Measurements from ENCODE around the gene LGR4. TPM values are rescaled to one million over a fixed set of nuclear protein-coding genes. Genes with fewer than 3 reads are reported as not detected.

Gene LGR4
- total and polyA plus RNA-seq, 10 of the 15 experiments (the other 5 are each of a cell fraction or from before 2014, with no cell fraction given), result under 0.01 to 0.64 (median 0.04) TPM; not detected in 5

DNA sequence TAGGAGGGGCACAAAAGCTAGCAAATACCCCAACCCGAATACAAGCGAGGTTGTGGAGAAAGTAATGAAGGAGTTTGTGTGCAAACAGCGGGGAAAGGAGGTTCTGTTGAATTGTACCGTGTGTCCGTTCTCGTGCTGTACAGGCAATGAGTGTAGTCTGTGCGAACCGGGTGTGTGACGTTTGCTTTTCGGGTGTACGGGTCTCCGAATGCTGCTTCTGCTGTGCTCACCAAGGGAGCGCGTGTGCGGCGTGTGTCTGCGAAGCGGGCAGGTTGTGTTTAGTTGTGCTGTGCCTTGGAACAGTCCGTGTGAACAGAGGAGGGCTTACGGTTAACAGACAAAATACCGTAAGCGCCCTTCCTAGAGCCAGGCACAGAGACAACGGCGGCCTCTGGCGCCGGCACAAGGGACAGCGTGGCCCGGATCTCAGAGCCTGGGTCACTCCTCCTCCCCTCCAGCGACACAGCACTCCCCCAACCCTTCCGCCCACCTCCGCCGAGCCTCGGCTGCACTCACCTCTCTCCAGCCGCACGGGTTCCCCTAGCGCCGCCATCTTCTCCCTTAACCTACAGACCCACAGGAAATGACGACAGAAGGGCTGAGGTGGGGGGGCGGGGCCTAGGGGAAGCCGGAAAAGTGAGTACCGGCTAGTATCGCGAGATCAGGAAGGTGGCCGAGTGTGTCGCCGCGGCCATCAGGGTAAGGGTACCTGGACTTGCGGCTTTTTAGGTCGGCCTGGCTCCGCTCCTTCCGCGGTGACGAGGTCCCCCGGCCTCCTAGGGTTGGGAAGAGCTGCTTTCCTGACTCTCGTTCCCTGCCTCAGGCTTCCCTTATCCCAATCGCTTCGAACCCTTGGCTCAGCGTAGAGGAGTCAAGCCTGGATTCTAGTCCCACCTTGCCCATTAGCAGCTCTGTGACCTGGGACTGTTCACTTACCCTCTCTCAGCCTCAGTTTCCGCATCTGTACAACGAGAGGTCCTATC lies 33.9 kb upstream of the LGR4 start, which contains the start of gene LIN7C (continued):
- TF ChIP-seq, protein P1, sequence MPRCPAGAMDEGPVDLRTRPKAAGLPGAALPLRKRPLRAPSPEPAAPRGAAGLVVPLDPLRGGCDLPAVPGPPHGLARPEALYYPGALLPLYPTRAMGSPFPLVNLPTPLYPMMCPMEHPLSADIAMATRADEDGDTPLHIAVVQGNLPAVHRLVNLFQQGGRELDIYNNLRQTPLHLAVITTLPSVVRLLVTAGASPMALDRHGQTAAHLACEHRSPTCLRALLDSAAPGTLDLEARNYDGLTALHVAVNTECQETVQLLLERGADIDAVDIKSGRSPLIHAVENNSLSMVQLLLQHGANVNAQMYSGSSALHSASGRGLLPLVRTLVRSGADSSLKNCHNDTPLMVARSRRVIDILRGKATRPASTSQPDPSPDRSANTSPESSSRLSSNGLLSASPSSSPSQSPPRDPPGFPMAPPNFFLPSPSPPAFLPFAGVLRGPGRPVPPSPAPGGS (IDR thresholded peaks at IDR 0.05; ENCODE audit: borderline replicate concordance, insufficient read depth, low read depth, low read length, poor library complexity, severe bottlenecking), result no peak
- TF ChIP-seq ZNF207 (IDR thresholded peaks at IDR 0.05; ENCODE audit: borderline replicate concordance), result no peak

DNA sequence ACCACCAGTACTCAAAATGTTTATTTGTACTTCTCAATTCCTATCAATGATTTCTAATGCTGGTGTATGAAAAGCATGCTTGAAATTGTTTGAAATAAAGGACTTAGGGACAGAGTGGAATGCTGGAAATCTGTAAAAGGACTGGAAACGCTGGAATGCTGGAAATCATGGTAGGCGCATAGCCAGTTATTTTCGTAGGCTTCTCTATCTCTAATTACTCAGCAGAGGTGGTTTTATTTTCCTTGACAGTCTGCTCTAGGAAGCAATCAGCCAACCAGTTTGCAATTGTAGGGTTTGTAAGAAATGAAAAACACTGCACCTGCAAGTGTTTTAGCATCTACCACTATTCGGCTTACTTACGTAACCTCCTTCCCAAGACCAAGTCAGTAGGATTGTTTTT lies 33.2 kb upstream of the LGR4 start:
- H3K4me2 ChIP-seq (ENCODE audit: control insufficient read depth, insufficient read depth), result peak overlapping the region; percentile 58
- ChIA-PET CTCF (interaction anchor here (1.3 to 5.0 kb wide), 2 partner anchors 9 to 20 kb away, joined by 4 to 40 read pairs; no protein-coding TSS in a partner anchor), SMC1A (ENCODE audit: uncharacterized antibody, unreplicated experiment) (no interaction called here), RAD21 (ENCODE audit: unreplicated experiment) (no interaction called here), POLR2A (no interaction called here)
- H3K4me1 ChIP-seq (ENCODE audit: control insufficient read depth, insufficient read depth, low read length), result peaks cover 4% of the 10 kb centered on the region; the same call in 1 of the 2 replicates
- no TSS peak for BruUV-seq (replicated peaks)
- H3K36me3 ChIP-seq (ENCODE audit: control insufficient read depth in 2 of 2, insufficient read depth in 2 of 2, low read length in 1 of 2), result 0 out of 4 replicates have a peak, but pooled peaks cover 0 to 2% of the 10 kb centered on the region in 2 experiments
- peaks cover 40% of the 10 kb centered on the region for H3K79me2 ChIP-seq (ENCODE audit: control insufficient read depth, insufficient read depth, low read length)
- in situ Hi-C loops (cut with MboI) (no loop called here), intact Hi-C loops (cut with micrococcal nuclease; ENCODE audit: unreplicated experiment) (loop anchor here (2.0 to 10.0 kb wide), 2 partner anchors 271 to 1829 kb away; no protein-coding TSS in a partner anchor)
- TF ChIP-seq MYC (IDR thresholded peaks at IDR 0.05; ENCODE audit: insufficient read depth, insufficient read length, insufficient replicate concordance, low read length, severe bottlenecking) (no peak), CREB1 (IDR thresholded peaks at IDR 0.05; ENCODE audit: low read depth) (no peak), GABPA (IDR thresholded peaks at IDR 0.05; ENCODE audit: low read depth) (no peak), ZZZ3 (IDR thresholded peaks at IDR 0.05; ENCODE audit: control insufficient read depth, insufficient read length, low read depth) (no peak), SIX5 (IDR thresholded peaks at IDR 0.05; ENCODE audit: low read depth, low read length, severe bottlenecking) (no peak), SREBF1 (IDR thresholded peaks at IDR 0.05; ENCODE audit: low read length) (no peak), EP300 (IDR thresholded peaks at IDR 0.05; ENCODE audit: borderline replicate concordance in 1 of 2, control insufficient read depth in 1 of 2, low read depth in 2 of 2, low read length in 2 of 2) (no peak), YBX1 (IDR thresholded peaks at IDR 0.05) (no peak), JUNB (IDR thresholded peaks at IDR 0.05) (no peak)
- TF ChIP-seq, protein P2, sequence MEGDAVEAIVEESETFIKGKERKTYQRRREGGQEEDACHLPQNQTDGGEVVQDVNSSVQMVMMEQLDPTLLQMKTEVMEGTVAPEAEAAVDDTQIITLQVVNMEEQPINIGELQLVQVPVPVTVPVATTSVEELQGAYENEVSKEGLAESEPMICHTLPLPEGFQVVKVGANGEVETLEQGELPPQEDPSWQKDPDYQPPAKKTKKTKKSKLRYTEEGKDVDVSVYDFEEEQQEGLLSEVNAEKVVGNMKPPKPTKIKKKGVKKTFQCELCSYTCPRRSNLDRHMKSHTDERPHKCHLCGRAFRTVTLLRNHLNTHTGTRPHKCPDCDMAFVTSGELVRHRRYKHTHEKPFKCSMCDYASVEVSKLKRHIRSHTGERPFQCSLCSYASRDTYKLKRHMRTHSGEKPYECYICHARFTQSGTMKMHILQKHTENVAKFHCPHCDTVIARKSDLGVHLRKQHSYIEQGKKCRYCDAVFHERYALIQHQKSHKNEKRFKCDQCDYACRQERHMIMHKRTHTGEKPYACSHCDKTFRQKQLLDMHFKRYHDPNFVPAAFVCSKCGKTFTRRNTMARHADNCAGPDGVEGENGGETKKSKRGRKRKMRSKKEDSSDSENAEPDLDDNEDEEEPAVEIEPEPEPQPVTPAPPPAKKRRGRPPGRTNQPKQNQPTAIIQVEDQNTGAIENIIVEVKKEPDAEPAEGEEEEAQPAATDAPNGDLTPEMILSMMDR (IDR thresholded peaks at IDR 0.05 in 2 of 3, conservative IDR thresholded peaks at IDR 0.05 in 1 of 3; ENCODE audit: control insufficient read depth in 2 of 3, extremely low read depth in 1 of 3, insufficient read depth in 1 of 3, low read depth in 3 of 3, low read length in 3 of 3), result no peak
- H3K27me3 ChIP-seq (replicated peaks in 1 of 2; ENCODE audit: control insufficient read depth in 2 of 2, insufficient read depth in 2 of 2, low read length in 1 of 2), result no peaks in the 10 kb centered on the region
- peak overlapping the region; percentile 92 for H3K27ac ChIP-seq (ENCODE audit: control insufficient read depth, insufficient read depth)
- peak; percentile 1; the same call in 2 of the 3 replicates for ATAC-seq
- 0% methylated on average over 5 of the region's 5 CpGs for WGBS (ENCODE audit: insufficient coverage, insufficient replicate concordance, low lambda C conversion rate, missing lambda C conversion rate)
- no peak for DNase-seq (ENCODE audit: low read depth, low spot score)
- H3K9me3 ChIP-seq (replicated peaks; ENCODE audit: control insufficient read depth, insufficient read depth, low read length), result no peaks in the 10 kb centered on the region
- H4K20me1 ChIP-seq (ENCODE audit: control insufficient read depth, insufficient read depth), result no peaks in the 10 kb centered on the region
- peak overlapping the region; percentile 95 for H3K9ac ChIP-seq (ENCODE audit: control insufficient read depth, insufficient read depth, low read length)
- peak overlapping the region; percentile 73 for H2AFZ ChIP-seq (ENCODE audit: control insufficient read depth, low read depth, low read length)
- H3K4me3 ChIP-seq, result peak overlapping the region; percentile 95
- FAIRE-seq, result no peak

Measured in GM12878 (cell line).